Measurements from ENCODE around the gene RBMS1.
A peak's percentile ranks its signal among the peaks of the same experiment; 100 is the strongest.
"Not testable (repeated sequence)": the region's sequence is repeated elsewhere in the genome, so short reads cannot be mapped to it uniquely, and the experiment has no call there.

Gene RBMS1

GRCh38 chr2:160426604-160427003 is 67.0 kb downstream of the RBMS1 start:
- no peak overlapping the region for H2AFZ ChIP-seq (ENCODE audit: low read length)
- 0 out of 2 replicates have a peak, but pooled peaks cover 3% of the 10 kb centered on the region for H3K36me3 ChIP-seq (ENCODE audit: insufficient read depth, low read length)
- H3K79me2 ChIP-seq (ENCODE audit: insufficient read depth, low read length), result peaks cover 25% of the 10 kb centered on the region
- H3K4me1 ChIP-seq (ENCODE audit: insufficient read depth, low read length, poor library complexity, severe bottlenecking), result peaks cover 66% of the 10 kb centered on the region
- peak overlapping the region; percentile 12 for H3K9ac ChIP-seq (ENCODE audit: low read depth, low read length, poor library complexity, severe bottlenecking)
- H3K4me2 ChIP-seq (ENCODE audit: low read depth, low read length, poor library complexity, severe bottlenecking), result peak overlapping the region; percentile 84
- H3K9me2 ChIP-seq (replicated peaks; ENCODE audit: low read depth, low read length), result no peaks in the 10 kb centered on the region
- peaks cover 13% of the 10 kb centered on the region for H3F3A ChIP-seq (ENCODE audit: low read depth)
- H3K9me3 ChIP-seq (ENCODE audit: insufficient read depth, low read depth, low read length), result no peaks in the 10 kb centered on the region
- TF ChIP-seq EZH2phosphoT487 (IDR thresholded peaks at IDR 0.05; ENCODE audit: borderline replicate concordance), result no peak
- TF ChIP-seq, protein P1, sequence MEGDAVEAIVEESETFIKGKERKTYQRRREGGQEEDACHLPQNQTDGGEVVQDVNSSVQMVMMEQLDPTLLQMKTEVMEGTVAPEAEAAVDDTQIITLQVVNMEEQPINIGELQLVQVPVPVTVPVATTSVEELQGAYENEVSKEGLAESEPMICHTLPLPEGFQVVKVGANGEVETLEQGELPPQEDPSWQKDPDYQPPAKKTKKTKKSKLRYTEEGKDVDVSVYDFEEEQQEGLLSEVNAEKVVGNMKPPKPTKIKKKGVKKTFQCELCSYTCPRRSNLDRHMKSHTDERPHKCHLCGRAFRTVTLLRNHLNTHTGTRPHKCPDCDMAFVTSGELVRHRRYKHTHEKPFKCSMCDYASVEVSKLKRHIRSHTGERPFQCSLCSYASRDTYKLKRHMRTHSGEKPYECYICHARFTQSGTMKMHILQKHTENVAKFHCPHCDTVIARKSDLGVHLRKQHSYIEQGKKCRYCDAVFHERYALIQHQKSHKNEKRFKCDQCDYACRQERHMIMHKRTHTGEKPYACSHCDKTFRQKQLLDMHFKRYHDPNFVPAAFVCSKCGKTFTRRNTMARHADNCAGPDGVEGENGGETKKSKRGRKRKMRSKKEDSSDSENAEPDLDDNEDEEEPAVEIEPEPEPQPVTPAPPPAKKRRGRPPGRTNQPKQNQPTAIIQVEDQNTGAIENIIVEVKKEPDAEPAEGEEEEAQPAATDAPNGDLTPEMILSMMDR (conservative IDR thresholded peaks at IDR 0.05; ENCODE audit: low read length), result no peak
- no peak overlapping the region for H3K4me3 ChIP-seq (ENCODE audit: low read length, poor library complexity, severe bottlenecking)
- H4K20me1 ChIP-seq (ENCODE audit: insufficient read depth, low read length, poor library complexity, severe bottlenecking), result no peaks in the 10 kb centered on the region
- H3K27me3 ChIP-seq (ENCODE audit: insufficient read depth, low read length, poor library complexity, severe bottlenecking), result no peaks in the 10 kb centered on the region

- Histone ChIP-seq H3K9me3 (ENCODE audit: insufficient read depth, low read depth, low read length) (no peaks in the 10 kb centered on the region), H4K20me1 (ENCODE audit: insufficient read depth, low read length, poor library complexity, severe bottlenecking) (no peaks in the 10 kb centered on the region), H3K9me2 (replicated peaks; ENCODE audit: low read depth, low read length) (no peaks in the 10 kb centered on the region), H3K36me3 (ENCODE audit: insufficient read depth, low read length) (no peaks in the 10 kb centered on the region), H3K27me3 (ENCODE audit: insufficient read depth, low read length, poor library complexity, severe bottlenecking) (no peaks in the 10 kb centered on the region), H3K4me1 (ENCODE audit: insufficient read depth, low read length, poor library complexity, severe bottlenecking) (peaks cover 69% of the 10 kb centered on the region), H2AFZ (ENCODE audit: low read length) (peak overlapping the region; percentile 17; the same call in 1 of the 2 replicates), H3K4me2 (ENCODE audit: low read depth, low read length, poor library complexity, severe bottlenecking) (peak overlapping the region; percentile 55), H3K4me3 (ENCODE audit: low read length, poor library complexity, severe bottlenecking) (peak overlapping the region; percentile 1), H3K79me2 (ENCODE audit: insufficient read depth, low read length) (peaks cover 25% of the 10 kb centered on the region), H3F3A (ENCODE audit: low read depth) (peaks cover 13% of the 10 kb centered on the region), H3K9ac (ENCODE audit: low read depth, low read length, poor library complexity, severe bottlenecking) (peak overlapping the region; percentile 49)
- no peak for TF ChIP-seq EZH2phosphoT487 (IDR thresholded peaks at IDR 0.05; ENCODE audit: borderline replicate concordance)
- TF ChIP-seq, protein P1 (conservative IDR thresholded peaks at IDR 0.05; ENCODE audit: low read length), result no peak
Measured at GRCh38 chr2:160425434-160426151, 68.0 kb downstream of the RBMS1 start.

DNA sequence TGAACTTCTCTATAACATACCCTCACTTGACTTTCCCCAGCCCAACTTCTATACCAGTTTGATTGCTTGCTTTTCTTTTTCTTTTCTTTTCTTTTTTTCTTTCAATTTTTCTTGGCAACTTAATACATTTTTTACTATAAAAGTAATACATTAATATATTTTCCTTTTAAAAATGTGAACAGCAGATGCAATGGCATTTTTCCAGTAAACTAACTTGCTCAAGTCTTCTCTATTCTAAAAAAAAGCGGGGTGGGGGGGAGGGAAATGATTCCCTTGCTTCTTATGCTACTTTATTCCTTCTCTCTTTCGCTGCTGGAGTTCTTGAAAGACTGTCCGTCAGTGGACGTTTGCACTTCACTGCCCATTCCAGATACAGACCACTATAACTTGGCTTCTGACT is 70.5 kb downstream of the RBMS1 start:
- Histone ChIP-seq H3K9me3 (ENCODE audit: insufficient read depth, low read depth, low read length) (no peaks in the 10 kb centered on the region), H3K9me2 (replicated peaks; ENCODE audit: low read depth, low read length) (no peaks in the 10 kb centered on the region), H3K9ac (ENCODE audit: low read depth, low read length, poor library complexity, severe bottlenecking) (no peak overlapping the region), H3K27me3 (ENCODE audit: insufficient read depth, low read length, poor library complexity, severe bottlenecking) (no peaks in the 10 kb centered on the region), H3K4me3 (ENCODE audit: low read length, poor library complexity, severe bottlenecking) (peak overlapping the region; percentile 67), H3K4me2 (ENCODE audit: low read depth, low read length, poor library complexity, severe bottlenecking) (peak overlapping the region; percentile 73), H3K4me1 (ENCODE audit: insufficient read depth, low read length, poor library complexity, severe bottlenecking) (peaks cover 82% of the 10 kb centered on the region), H3K36me3 (ENCODE audit: insufficient read depth, low read length) (no peaks in the 10 kb centered on the region), H2AFZ (ENCODE audit: low read length) (no peak overlapping the region), H4K20me1 (ENCODE audit: insufficient read depth, low read length, poor library complexity, severe bottlenecking) (no peaks in the 10 kb centered on the region), H3F3A (ENCODE audit: low read depth) (peaks cover 13% of the 10 kb centered on the region), H3K79me2 (ENCODE audit: insufficient read depth, low read length) (peaks cover 41% of the 10 kb centered on the region)
- TF ChIP-seq EZH2phosphoT487 (IDR thresholded peaks at IDR 0.05; ENCODE audit: borderline replicate concordance), result no peak
- TF ChIP-seq, protein P1 (conservative IDR thresholded peaks at IDR 0.05; ENCODE audit: low read length), result no peak

- H4K20me1 ChIP-seq (ENCODE audit: insufficient read depth, low read length, poor library complexity, severe bottlenecking); H3K9me2 ChIP-seq (replicated peaks; ENCODE audit: low read depth, low read length); H3K27me3 ChIP-seq (ENCODE audit: insufficient read depth, low read length, poor library complexity, severe bottlenecking); H3F3A ChIP-seq (ENCODE audit: low read depth); H3K36me3 ChIP-seq (ENCODE audit: insufficient read depth, low read length); H3K9me3 ChIP-seq (ENCODE audit: insufficient read depth, low read depth, low read length); H2AFZ ChIP-seq (ENCODE audit: low read length): not testable (repeated sequence)
- Histone ChIP-seq H3K4me3 (ENCODE audit: low read length, poor library complexity, severe bottlenecking) (peak overlapping the region; percentile 67), H3K4me2 (ENCODE audit: low read depth, low read length, poor library complexity, severe bottlenecking) (peak overlapping the region; percentile 73), H3K9ac (ENCODE audit: low read depth, low read length, poor library complexity, severe bottlenecking) (peak overlapping the region; percentile 62), H3K79me2 (ENCODE audit: insufficient read depth, low read length) (peaks cover 39% of the 10 kb centered on the region), H3K4me1 (ENCODE audit: insufficient read depth, low read length, poor library complexity, severe bottlenecking) (peaks cover 84% of the 10 kb centered on the region)
Measured at GRCh38 chr2:160421646-160422501, 71.7 kb downstream of the RBMS1 start.
